Lower leg skin (tissue), 3 donors: ENCODE data around the gene CTNS.

Source experiments
- POLR2A ChIP-seq, 2 donors: fragments of 450-650 bp; IDR thresholded peaks; one replicate each; pipeline ENCODE4 v1.6.1; 2016 to 2017; ENCODE audit warnings: antibody characterized with exemption in 2 of 2, mild to moderate bottlenecking in 1 of 2, moderate library complexity in 1 of 2
- TF ChIP-seq, protein P1 (sequence below), 3 donors: fragments of 450-650 bp; IDR thresholded peaks; one replicate each; pipeline ENCODE4 v1.5.1; 2016; ENCODE audit warnings: antibody characterized with exemption in 3 of 3, mild to moderate bottlenecking in 3 of 3, moderate library complexity in 2 of 3

GRCh38 chr17:3655766-3656165 lies 19.2 kb downstream of the CTNS start:
- TF ChIP-seq, protein P1, sequence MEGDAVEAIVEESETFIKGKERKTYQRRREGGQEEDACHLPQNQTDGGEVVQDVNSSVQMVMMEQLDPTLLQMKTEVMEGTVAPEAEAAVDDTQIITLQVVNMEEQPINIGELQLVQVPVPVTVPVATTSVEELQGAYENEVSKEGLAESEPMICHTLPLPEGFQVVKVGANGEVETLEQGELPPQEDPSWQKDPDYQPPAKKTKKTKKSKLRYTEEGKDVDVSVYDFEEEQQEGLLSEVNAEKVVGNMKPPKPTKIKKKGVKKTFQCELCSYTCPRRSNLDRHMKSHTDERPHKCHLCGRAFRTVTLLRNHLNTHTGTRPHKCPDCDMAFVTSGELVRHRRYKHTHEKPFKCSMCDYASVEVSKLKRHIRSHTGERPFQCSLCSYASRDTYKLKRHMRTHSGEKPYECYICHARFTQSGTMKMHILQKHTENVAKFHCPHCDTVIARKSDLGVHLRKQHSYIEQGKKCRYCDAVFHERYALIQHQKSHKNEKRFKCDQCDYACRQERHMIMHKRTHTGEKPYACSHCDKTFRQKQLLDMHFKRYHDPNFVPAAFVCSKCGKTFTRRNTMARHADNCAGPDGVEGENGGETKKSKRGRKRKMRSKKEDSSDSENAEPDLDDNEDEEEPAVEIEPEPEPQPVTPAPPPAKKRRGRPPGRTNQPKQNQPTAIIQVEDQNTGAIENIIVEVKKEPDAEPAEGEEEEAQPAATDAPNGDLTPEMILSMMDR (IDR thresholded peaks at IDR 0.05) = no peak
- TF ChIP-seq POLR2A (IDR thresholded peaks at IDR 0.05) = no peak
